ENCODE data around the gene CDPF1. TPM values are rescaled to one million over a fixed set of nuclear protein-coding genes. Genes with fewer than 3 reads are reported as not detected.

The CDPF1 gene
- total RNA-seq, 1 experiment from 2014 or later = 16.3 TPM

GRCh38 chr22:46260038-46260437, 9.9 kb upstream of the CDPF1 start:
- DNase-seq (ENCODE audit: low read depth, low spot score) (no peak), ATAC-seq (no peak)
- Histone ChIP-seq H3K27me3 (ENCODE audit: insufficient read depth, low read length) (no peaks in the 10 kb centered on the region), H3K9me3 (ENCODE audit: control insufficient read depth in 1 of 2, insufficient read depth in 1 of 2, low read depth in 1 of 2, low read length in 2 of 2) (0 out of 4 replicates have a peak, but pooled peaks cover 0 to 3% of the 10 kb centered on the region in 2 experiments), H3K79me2 (ENCODE audit: insufficient read depth, low read length) (no peaks in the 10 kb centered on the region), H4K20me1 (ENCODE audit: insufficient read depth) (no peaks in the 10 kb centered on the region), H3K9me2 (ENCODE audit: insufficient read depth) (no peaks in the 10 kb centered on the region), H3K9ac (ENCODE audit: low read length) (no peak overlapping the region), H3K27ac (ENCODE audit: low read depth, low read length) (no peak overlapping the region), H3K4me1 (ENCODE audit: control insufficient read depth in 1 of 2, insufficient read depth in 2 of 2, low read length in 2 of 2) (no peaks in the 10 kb centered on the region), H3K36me3 (ENCODE audit: control insufficient read depth in 1 of 2, insufficient read depth in 2 of 2, low read length in 2 of 2) (no peaks in the 10 kb centered on the region), H3K4me2 (ENCODE audit: low read length) (no peak overlapping the region), H3K4me3 (replicated peaks in 1 of 2; ENCODE audit: low read depth in 1 of 2, low read length in 2 of 2) (no peak overlapping the region), H2AFZ (ENCODE audit: low read depth, low read length, poor library complexity, severe bottlenecking) (no peak overlapping the region)
- TF ChIP-seq YY1 (IDR thresholded peaks at IDR 0.05; ENCODE audit: extremely low read depth, insufficient replicate concordance, low read depth, low read length) (no peak), CBX3 (IDR thresholded peaks at IDR 0.05; ENCODE audit: low read depth) (no peak), EZH2 (IDR thresholded peaks at IDR 0.05) (no peak), FOSL1 (IDR thresholded peaks at IDR 0.05; ENCODE audit: low read depth) (no peak), ELF1 (IDR thresholded peaks at IDR 0.05; ENCODE audit: borderline replicate concordance, low read depth) (no peak), JUND (IDR thresholded peaks at IDR 0.05) (no peak), RAD21 (IDR thresholded peaks at IDR 0.05; ENCODE audit: low read depth) (no peak), EGR1 (IDR thresholded peaks at IDR 0.05; ENCODE audit: low read depth) (no peak), EZH2phosphoT487 (IDR thresholded peaks at IDR 0.05; ENCODE audit: borderline replicate concordance) (no peak), MAX (IDR thresholded peaks at IDR 0.05) (no peak), ZNF274 (IDR thresholded peaks at IDR 0.05; ENCODE audit: low read depth, low read length) (no peak), ZFX (IDR thresholded peaks at IDR 0.05) (no peak), SP1 (IDR thresholded peaks at IDR 0.05; ENCODE audit: low read depth) (no peak), SIN3A (IDR thresholded peaks at IDR 0.05; ENCODE audit: low read depth) (no peak), SRF (IDR thresholded peaks at IDR 0.05; ENCODE audit: low read depth) (no peak), POLR2AphosphoS5 (IDR thresholded peaks at IDR 0.05; ENCODE audit: low read depth, low read length) (no peak), TCF7L2 (IDR thresholded peaks at IDR 0.05; ENCODE audit: borderline replicate concordance, extremely low read depth, insufficient read depth, insufficient read length) (no peak)
- TF ChIP-seq, protein P1, sequence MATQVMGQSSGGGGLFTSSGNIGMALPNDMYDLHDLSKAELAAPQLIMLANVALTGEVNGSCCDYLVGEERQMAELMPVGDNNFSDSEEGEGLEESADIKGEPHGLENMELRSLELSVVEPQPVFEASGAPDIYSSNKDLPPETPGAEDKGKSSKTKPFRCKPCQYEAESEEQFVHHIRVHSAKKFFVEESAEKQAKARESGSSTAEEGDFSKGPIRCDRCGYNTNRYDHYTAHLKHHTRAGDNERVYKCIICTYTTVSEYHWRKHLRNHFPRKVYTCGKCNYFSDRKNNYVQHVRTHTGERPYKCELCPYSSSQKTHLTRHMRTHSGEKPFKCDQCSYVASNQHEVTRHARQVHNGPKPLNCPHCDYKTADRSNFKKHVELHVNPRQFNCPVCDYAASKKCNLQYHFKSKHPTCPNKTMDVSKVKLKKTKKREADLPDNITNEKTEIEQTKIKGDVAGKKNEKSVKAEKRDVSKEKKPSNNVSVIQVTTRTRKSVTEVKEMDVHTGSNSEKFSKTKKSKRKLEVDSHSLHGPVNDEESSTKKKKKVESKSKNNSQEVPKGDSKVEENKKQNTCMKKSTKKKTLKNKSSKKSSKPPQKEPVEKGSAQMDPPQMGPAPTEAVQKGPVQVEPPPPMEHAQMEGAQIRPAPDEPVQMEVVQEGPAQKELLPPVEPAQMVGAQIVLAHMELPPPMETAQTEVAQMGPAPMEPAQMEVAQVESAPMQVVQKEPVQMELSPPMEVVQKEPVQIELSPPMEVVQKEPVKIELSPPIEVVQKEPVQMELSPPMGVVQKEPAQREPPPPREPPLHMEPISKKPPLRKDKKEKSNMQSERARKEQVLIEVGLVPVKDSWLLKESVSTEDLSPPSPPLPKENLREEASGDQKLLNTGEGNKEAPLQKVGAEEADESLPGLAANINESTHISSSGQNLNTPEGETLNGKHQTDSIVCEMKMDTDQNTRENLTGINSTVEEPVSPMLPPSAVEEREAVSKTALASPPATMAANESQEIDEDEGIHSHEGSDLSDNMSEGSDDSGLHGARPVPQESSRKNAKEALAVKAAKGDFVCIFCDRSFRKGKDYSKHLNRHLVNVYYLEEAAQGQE (IDR thresholded peaks at IDR 0.05; ENCODE audit: low read depth) = no peak
- intact Hi-C loops (cut with micrococcal nuclease) = no loop called here
- ChIA-PET CTCF (no interaction called here), RAD21 (ENCODE audit: low non-redundant PET in 1 of 2, low total read pairs in 2 of 2, uncharacterized antibody in 2 of 2, unreplicated experiment in 2 of 2) (no interaction called here), POLR2A (interaction anchor here (0.7 to 1.4 kb wide), 2 partner anchors 8 to 10 kb away, joined by 3 to 7 read pairs; partner anchors contain the start of genes CDPF1 and TTC38)
- no TSS peak for BruUV-seq (replicated peaks)

All from HCT116 (cell line).